ENCODE results near the gene RLBP1.

RLBP1 gene

DNA sequence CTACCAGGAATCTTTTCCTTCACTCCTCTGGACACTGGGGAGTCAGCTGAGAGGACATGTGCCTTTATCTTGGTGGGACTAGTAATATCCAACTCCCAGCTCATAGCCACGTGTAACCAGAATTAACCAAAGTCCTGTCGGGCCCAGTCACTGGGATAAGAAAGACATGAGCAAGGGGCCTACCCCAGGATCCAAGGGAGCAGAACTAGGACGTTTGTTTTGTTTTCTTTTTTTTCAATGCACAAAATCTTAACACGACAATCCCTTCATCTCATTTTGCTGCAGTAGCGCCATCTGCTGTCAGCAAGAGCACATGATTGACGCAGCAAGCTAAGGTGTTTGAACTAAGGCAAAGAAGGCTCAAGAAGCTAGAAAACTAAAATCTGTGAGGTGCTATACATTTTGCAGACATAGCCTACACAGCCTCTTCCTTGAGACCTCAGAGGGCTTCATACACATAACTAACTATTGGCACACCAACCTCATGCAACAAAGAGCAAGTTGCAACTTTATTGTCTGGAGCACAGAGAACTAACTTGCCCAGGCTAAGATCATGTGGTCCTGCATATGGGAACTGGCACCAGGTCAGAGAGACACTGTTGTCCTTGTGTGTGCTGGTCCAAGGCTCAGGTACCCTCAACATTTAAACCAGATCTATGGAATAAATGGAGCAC, 43.6 kb downstream of the RLBP1 start:
- DNase-seq, result peak; percentile 77 to 84 (median 78)

DNA sequence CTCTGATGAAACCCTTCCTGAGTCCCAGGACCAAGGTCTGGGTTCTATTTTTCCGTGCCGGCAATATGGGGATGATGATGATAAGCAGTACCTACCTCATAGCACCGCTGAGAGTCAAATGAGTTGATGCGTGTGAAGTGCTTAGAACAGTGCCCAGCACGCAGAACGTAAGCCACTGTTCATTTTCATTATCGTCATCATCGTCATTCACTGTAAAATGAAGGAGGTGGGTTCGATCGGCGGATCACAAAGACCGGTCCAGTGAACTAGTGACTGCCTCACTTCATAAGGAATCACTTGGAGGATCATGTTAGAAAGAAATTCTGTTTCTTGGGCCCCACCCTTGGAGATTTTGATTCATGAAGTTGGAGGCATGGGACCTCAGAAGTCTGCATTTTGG, 44.3 kb downstream of the RLBP1 start:
- no peak for DNase-seq

- no peak for DNase-seq
Observed at GRCh38 chr15:89175617-89176191, 45.7 kb downstream of the RLBP1 start.

DNA sequence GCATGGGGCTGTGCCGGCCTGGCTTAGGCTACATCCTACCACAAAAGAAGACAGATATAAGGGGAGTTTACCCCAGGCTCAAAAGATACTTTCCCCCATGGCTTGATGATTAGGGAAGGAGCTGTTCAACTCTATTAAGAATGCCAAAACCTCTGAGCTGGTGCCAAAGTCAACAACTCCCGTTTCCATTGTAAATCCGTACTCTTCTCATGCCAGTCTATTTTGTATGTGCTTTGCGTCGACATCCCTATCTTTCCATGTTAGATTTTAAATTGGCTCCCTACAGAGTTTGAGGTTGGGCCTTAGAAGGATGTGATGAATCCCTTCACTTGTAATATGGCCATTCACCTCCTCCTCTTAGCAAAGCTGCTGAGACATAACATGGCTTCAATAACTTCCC, 46.9 kb downstream of the RLBP1 start:
- no peak for DNase-seq

GRCh38 chr15:89172921-89173320, 48.5 kb downstream of the RLBP1 start:
- DNase-seq, result no peak

GRCh38 chr15:89171136-89172072, 50.0 kb downstream of the RLBP1 start:
- DNase-seq, result peak; percentile 59 to 74 (median 70)

DNA sequence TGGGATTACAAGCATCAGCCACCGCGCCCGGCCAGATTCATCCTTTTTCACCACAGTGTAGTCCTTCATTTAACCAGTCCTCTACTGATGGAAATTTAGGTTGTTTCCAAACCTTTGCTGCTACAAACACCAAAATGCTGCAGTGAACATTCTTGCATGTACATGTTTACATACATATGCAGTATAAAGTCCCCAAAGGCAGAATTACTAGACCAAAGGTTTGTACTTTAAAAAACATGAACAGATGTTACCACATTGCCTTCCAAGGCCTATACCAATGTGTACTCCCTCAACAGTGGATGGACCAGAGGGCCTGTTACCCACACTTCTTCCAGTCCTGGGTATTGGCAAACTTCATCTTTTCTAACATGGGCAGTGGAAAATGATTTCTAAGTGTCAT, 51.0 kb downstream of the RLBP1 start:
- DNase-seq, result no peak

DNA sequence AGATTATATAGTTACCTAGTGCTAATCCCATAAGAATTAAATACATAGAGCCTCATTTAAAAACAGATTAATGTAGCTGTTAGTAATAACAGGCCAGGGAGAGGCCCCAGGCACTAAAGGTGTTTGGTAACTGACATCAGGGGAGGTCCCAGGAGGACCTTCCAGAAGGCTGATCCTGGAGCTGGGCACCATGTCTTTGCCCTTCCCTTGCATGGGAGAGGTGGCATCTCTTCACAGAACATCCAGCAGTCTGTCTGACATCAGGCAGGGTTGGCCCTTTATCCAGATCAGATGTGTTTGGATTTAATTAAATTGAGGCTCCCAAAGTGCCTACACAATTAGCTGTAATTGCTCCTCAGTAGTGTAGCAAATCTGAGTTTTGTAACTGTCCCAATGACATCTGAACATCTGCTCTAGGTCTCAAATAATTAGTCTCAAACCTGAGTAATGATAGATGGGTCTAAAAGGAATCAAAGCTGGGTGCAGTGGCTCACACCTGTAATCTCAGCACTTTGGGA, 53.0 kb downstream of the RLBP1 start:
- DNase-seq, result no peak

- peak; percentile 76 to 92 (median 84) for DNase-seq
Observed at GRCh38 chr15:89167267-89168176, 53.9 kb downstream of the RLBP1 start.

DNA sequence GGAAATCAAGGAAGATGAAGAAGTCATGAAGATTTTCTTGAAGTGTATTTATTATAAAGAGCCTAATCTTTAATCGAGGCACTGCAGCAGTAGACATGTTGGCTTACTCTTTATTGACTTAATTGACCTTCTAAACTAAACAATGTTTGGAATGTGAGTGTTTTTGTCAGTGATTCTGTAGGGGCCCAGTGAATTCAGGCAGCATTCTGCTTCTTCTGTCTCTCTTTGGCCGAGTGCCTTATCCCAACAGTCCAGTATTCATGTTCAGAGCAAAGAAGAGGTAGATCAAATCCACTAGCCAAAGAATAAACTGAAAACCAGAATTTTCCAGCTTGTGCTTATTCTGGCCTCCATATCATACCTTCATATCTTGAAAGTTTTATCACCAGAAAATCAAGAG, 55.7 kb downstream of the RLBP1 start:
- DNase-seq, result no peak

- no peak for DNase-seq
Observed at GRCh38 chr15:89164712-89165211, 56.6 kb downstream of the RLBP1 start.

DNA sequence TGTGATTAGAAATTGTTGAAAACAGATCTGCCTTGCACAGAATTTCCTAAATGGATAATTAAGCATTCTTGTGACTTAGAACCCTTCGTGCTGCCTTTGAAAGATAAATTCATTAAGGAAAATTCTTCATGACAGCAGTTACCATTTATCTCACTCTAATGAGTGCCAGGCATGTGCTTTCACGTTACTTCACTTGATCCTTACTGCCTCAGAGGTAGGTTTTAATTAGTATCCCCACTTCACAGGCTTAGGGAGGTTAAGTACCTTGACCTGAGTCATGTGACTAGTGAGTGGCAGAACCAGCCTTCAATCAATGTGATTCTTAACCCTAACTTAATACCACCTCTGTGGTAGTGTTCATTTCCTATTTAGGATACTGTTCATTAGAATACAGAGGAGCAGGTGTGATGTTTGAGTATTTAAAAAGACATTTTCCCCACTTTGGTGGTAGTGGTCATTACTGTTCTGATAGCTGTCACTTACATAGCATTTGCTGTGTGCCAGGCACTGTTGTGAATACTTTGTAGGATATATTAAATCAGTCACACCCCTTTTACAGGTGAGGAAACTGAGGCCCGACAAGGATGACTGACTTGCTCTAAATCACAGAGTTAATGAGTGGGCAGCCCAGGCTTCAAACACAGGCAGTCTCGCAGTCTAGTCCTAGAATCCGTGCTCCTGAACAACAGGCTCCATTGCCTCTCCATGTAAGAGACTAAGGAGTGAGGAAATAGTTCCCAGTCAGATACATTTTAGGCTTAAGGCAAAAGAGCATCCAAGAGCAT, 57.9 kb downstream of the RLBP1 start:
- no peak for DNase-seq

DNA sequence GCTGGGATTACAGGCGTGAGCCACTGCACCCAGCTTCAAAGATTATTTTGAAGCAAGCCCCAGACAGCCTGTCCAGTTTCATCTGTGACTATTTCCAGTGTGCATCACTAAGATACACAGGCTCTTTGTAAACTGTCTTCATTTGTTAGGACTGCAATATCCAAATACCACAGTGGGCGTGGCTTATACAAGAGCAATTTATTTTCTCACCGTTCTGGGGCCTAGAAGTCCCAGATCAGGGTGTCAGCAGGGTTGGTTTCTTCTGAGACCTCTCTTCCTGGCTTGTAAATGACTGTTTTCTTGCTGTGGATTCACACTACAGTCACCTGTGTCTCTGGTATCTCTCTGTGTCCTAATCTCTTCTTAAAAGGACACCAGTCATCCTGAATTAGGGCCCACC, 59.7 kb downstream of the RLBP1 start:
- DNase-seq, result no peak
